Neural cell (in vitro differentiated cells): ENCODE data around the gene MEIOB. TPM values are rescaled to one million over a fixed set of nuclear protein-coding genes. Genes with fewer than 3 reads are reported as not detected.

Experiments
- H2AFZ ChIP-seq: fragments of 200-600, 300-800 bp; sonication (generic), shearing (Covaris generic); 2 replicates; pipeline ENCODE4 v1.6.0; 2014; ENCODE audit warnings: low read depth, mild to moderate bottlenecking, antibody characterized with exemption, low read length, moderate library complexity
- H3F3A ChIP-seq: fragments of 200-600 bp; shearing (Covaris generic); 2 replicates; pipeline ENCODE4 v1.6.1; 2016; ENCODE audit warnings: mild to moderate bottlenecking, moderate library complexity, mixed read lengths, antibody characterized with exemption, low read length; ENCODE audit not compliant: insufficient read depth, poor library complexity, severe bottlenecking
- H3K27ac ChIP-seq: fragments of 200-600, 300-800 bp; sonication (generic), shearing (Covaris generic); 2 replicates; pipeline ENCODE4 v1.5.1; 2014; ENCODE audit warnings: mild to moderate bottlenecking, low read length, moderate library complexity
- H3K27me3 ChIP-seq: fragments of 300-800, 200-600 bp; sonication (generic), shearing (Covaris generic); 2 replicates; pipeline ENCODE4 v1.6.0; 2014; ENCODE audit warnings: mild to moderate bottlenecking, low read depth, low read length, moderate library complexity; ENCODE audit not compliant: insufficient read depth
- H3K36me3 ChIP-seq: fragments of 300-800, 200-600 bp; sonication (generic), shearing (Covaris generic); 2 replicates; pipeline ENCODE4 v1.5.1; 2014; ENCODE audit warnings: mild to moderate bottlenecking, antibody characterized with exemption, low read length, moderate library complexity; ENCODE audit not compliant: insufficient read depth
- H3K4me2 ChIP-seq: fragments of 300-800, 200-600 bp; sonication (generic), shearing (Covaris generic); 2 replicates; pipeline ENCODE4 v1.6.0; 2014; ENCODE audit warnings: mild to moderate bottlenecking, low read length
- H3K4me3 ChIP-seq: fragments of 300-800, 200-600 bp; sonication (generic), shearing (Covaris generic); 2 replicates; pipeline ENCODE4 v1.5.1; 2014; ENCODE audit warnings: mild to moderate bottlenecking, low read length, moderate library complexity
- H3K79me2 ChIP-seq: fragments of 200-600 bp; shearing (Covaris generic); replicated peaks from 2 replicates; pipeline ENCODE4 v1.6.0; 2014; ENCODE audit warnings: mild to moderate bottlenecking, low read length, moderate library complexity; ENCODE audit not compliant: insufficient read depth
- H3K9ac ChIP-seq: fragments of 300-800, 200-600 bp; sonication (generic), shearing (Covaris generic); 2 replicates; pipeline ENCODE4 v1.6.1; 2016; ENCODE audit warnings: mild to moderate bottlenecking, low read length, mixed read lengths
- H3K9me2 ChIP-seq: fragments of 200-600 bp; shearing (Covaris generic); 2 replicates; pipeline ENCODE4 v1.6.1; 2016; ENCODE audit warnings: mild to moderate bottlenecking, low read length, mixed read lengths; ENCODE audit not compliant: insufficient read depth
- H3K9me3 ChIP-seq: fragments of 200-600, 300-800 bp; sonication (generic), shearing (Covaris generic); 2 replicates; pipeline ENCODE4 v1.6.1; 2016; ENCODE audit warnings: mild to moderate bottlenecking, mixed run types, low read length, moderate library complexity, mixed read lengths
- H4K20me1 ChIP-seq: fragments of 200-600 bp; shearing (Covaris generic); 2 replicates; pipeline ENCODE4 v1.6.1; 2016; ENCODE audit warnings: mild to moderate bottlenecking, mixed run types; ENCODE audit not compliant: insufficient read depth
- CTCF ChIP-seq: fragments of 450-650 bp; IDR thresholded peaks from 2 replicates; pipeline ENCODE4 v1.5.1; 2014; ENCODE audit warnings: antibody characterized with exemption, mild to moderate bottlenecking, moderate library complexity; ENCODE audit not compliant: poor library complexity, severe bottlenecking
- EP300 ChIP-seq: fragments of 450-650 bp; conservative IDR thresholded peaks from 2 replicates; pipeline ENCODE4 v1.6.1; 2014; ENCODE audit warnings: antibody characterized with exemption, mild to moderate bottlenecking, moderate library complexity; ENCODE audit not compliant: poor library complexity, severe bottlenecking
- EZH2 ChIP-seq: fragments of 200-600, 300-800 bp; shearing (Covaris generic), sonication (generic); IDR thresholded peaks from 2 replicates; pipeline ENCODE4 v1.6.1; 2014; ENCODE audit warnings: antibody characterized with exemption, low read length, borderline replicate concordance, mild to moderate bottlenecking; ENCODE audit not compliant: insufficient read depth, poor library complexity, severe bottlenecking
- MXI1 ChIP-seq: fragments of 450-650 bp; conservative IDR thresholded peaks from 2 replicates; pipeline ENCODE4 v1.6.1; 2014; ENCODE audit warnings: antibody characterized with exemption, mild to moderate bottlenecking; ENCODE audit not compliant: poor library complexity, severe bottlenecking
- POLR2AphosphoS5 ChIP-seq: IDR thresholded peaks from 2 replicates; pipeline ENCODE4 v1.6.1; 2012
- RAD21 ChIP-seq: fragments of 450-650 bp; conservative IDR thresholded peaks from 2 replicates; pipeline ENCODE4 v1.6.1; 2014; ENCODE audit warnings: antibody characterized with exemption, mild to moderate bottlenecking, moderate library complexity
- REST ChIP-seq: IDR thresholded peaks from 2 replicates; pipeline ENCODE4 v1.6.1; 2012; ENCODE audit warnings: borderline replicate concordance
- SMC3 ChIP-seq: fragments of 450-650 bp; conservative IDR thresholded peaks from 2 replicates; pipeline ENCODE4 v1.6.1; 2014; ENCODE audit warnings: antibody characterized with exemption, mild to moderate bottlenecking, moderate library complexity; ENCODE audit not compliant: poor library complexity
- TAF1 ChIP-seq: IDR thresholded peaks from 2 replicates; pipeline ENCODE4 v1.6.1; 2012; ENCODE audit warnings: low read depth
- polyA plus RNA-seq: library from polyadenylated mRNA; depleted of rRNA; stranded (reverse); fragments of >200 nt; gene quantifications from 2 replicates; pipeline ENCODE4 v1.2.3, GENCODE V29; 2014

Gene MEIOB
- polyA plus RNA-seq, 1 donor from 2014 or later: not detected

GRCh38 chr16:1818204-1818872, 53.6 kb downstream of the MEIOB start:
- Histone ChIP-seq H3K27me3 (no peaks in the 10 kb centered on the region), H2AFZ (no peak overlapping the region), H3K9ac (no peak overlapping the region), H3K4me3 (no peak overlapping the region), H3K79me2 (no peaks in the 10 kb centered on the region), H3K9me3 (no peaks in the 10 kb centered on the region), H3K36me3 (no peaks in the 10 kb centered on the region), H3K9me2 (no peaks in the 10 kb centered on the region), H3K4me2 (no peak overlapping the region), H3K27ac (no peak overlapping the region), H3F3A (no peaks in the 10 kb centered on the region), H4K20me1 (no peaks in the 10 kb centered on the region)
- no peak for TF ChIP-seq SMC3
- no peak for TF ChIP-seq TAF1
- TF ChIP-seq REST: no peak
- TF ChIP-seq EP300: no peak
- no peak for TF ChIP-seq MXI1
- no peak for TF ChIP-seq EZH2
- no peak for TF ChIP-seq CTCF

GRCh38 chr16:1817716-1818115, 54.2 kb downstream of the MEIOB start:
- TF ChIP-seq MXI1 (no peak), EP300 (no peak), TAF1 (no peak), POLR2AphosphoS5 (no peak), RAD21 (no peak), SMC3 (no peak), REST (no peak), EZH2 (no peak), CTCF (no peak)

More at GRCh38 chr16:1817716-1818115, 54.2 kb downstream of the MEIOB start:
- no peak overlapping the region for H3K9ac ChIP-seq
- H3K79me2 ChIP-seq: no peaks in the 10 kb centered on the region
- no peaks in the 10 kb centered on the region for H3K9me3 ChIP-seq
- no peaks in the 10 kb centered on the region for H3K9me2 ChIP-seq
- H3K27ac ChIP-seq: no peak overlapping the region
- no peaks in the 10 kb centered on the region for H3K36me3 ChIP-seq
- H3K4me3 ChIP-seq: no peak overlapping the region
- no peak overlapping the region for H3K4me2 ChIP-seq
- H4K20me1 ChIP-seq: no peaks in the 10 kb centered on the region
- H2AFZ ChIP-seq: no peak overlapping the region
- no peaks in the 10 kb centered on the region for H3F3A ChIP-seq
- no peaks in the 10 kb centered on the region for H3K27me3 ChIP-seq
